GM13976 (cell line): Measurements from ENCODE around the gene SYP.

Experiments
- DNase-seq: peaks from one replicate; pipeline ENCODE4 v3.0.0; 2012; ENCODE audit warnings: low spot score
- CTCF ChIP-seq: IDR thresholded peaks from 2 replicates; pipeline ENCODE4 v1.5.1; 2012; ENCODE audit warnings: borderline replicate concordance, mild to moderate bottlenecking; ENCODE audit not compliant: insufficient read depth; ENCODE audit errors: extremely low read depth, missing control alignments, control extremely low read depth
- in situ Hi-C: fragments of 300-500 bp; cut with MboI; formaldehyde crosslinking; loops from one replicate; pipeline ENCODE4 v1.12.0; 2022; ENCODE audit warnings: low sequenced_read_pairs, mixed read lengths, inconsistent platforms; ENCODE audit not compliant: unreplicated experiment

SYP gene

GRCh38 chrX:49205443-49205842 lies 5.5 kb upstream of the SYP start:
- no peak for DNase-seq
- TF ChIP-seq CTCF, result no peak
- in situ Hi-C loops, result no loop called here

GRCh38 chrX:49204709-49205108 lies 4.7 kb upstream of the SYP start:
- no peak for TF ChIP-seq CTCF
- in situ Hi-C loops, result no loop called here
- no peak for DNase-seq

DNA sequence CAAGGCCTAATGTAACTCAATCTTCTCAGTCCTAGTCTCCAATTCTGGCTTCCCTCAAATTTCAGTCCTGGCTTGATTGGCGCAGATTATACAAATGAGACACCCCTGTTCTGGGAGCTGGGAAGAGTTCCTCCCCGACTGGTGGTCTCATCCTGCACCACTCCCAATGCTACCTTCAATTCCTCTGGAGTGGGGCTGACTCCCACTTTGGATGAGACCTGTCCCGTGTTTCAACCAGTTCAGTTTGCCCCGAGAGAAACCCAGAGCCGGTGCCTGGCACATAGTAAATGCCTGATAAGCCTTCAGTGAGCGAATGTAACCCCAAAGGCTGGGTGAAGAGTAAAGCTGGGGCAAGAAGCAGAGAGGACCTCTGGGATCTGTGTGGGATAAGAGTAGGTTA lies 4.0 kb upstream of the SYP start:
- no peak for TF ChIP-seq CTCF
- in situ Hi-C loops, result no loop called here

DNA sequence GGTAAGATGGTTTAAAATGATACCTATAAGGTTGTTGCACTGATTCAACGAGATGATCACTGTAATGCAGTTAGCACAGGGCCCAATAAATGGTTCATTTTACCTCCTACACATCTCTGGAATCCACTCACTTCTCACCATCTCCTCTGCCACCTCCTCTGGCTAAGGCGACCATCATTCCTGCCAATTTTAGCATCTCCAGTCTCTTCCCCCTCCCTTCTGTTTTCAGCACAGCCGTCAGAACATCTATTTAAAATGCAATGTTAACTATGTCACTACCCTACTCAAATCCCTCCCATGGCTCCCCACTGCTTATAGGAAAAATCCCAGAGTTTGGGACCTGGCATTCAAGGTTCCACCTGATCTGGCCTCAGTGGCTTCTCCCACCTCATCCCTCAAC lies 3.5 kb upstream of the SYP start:
- DNase-seq, result no peak
- in situ Hi-C loops, result no loop called here
- no peak for TF ChIP-seq CTCF

More for the DNA sequence above, 4.0 kb upstream of the SYP start:
- DNase-seq, result no peak

GRCh38 chrX:49202022-49202421 lies 2.0 kb upstream of the SYP start:
- in situ Hi-C loops, result no loop called here
- TF ChIP-seq CTCF, result no peak
- no peak for DNase-seq

DNA sequence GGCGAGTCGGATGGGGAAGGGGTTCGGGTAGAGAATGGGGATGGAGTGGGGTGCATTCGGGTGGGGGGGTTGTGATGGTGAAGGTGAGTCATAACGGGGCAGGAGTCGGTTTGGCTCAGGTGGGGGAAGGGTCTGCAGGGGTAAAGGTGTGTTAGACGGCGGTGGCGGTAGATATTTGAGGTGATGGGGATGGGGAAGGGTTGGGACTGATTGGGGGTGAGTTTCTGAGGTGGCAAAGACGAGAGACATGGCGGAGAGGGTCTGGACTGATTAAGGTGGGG lies 738 bp downstream of the SYP start:
- no peak for DNase-seq
- in situ Hi-C loops, result no loop called here
- no peak for TF ChIP-seq CTCF
